Activated B cell treated with CpG ODN at 0.5 μM for 24 hours (primary cell): ENCODE measurements around the gene RBM5. TPM values are rescaled to one million over a fixed set of nuclear protein-coding genes. Genes with fewer than 3 reads are reported as not detected.

Experiments
- ATAC-seq: fragments of 200-7000 bp; cut with Tn5 transposase; one replicate; pipeline ENCODE4 v1.10.0; 2021; ENCODE audit warnings: low read depth, mild to moderate bottlenecking, moderate library complexity
- CTCF ChIA-PET: fragments of 350-600 bp; sonication (Branson Sonifier 250); formaldehyde crosslinking; loops from one replicate; lab custom pipeline; 2021; ENCODE audit warnings: antibody characterized with exemption; lab: Charles Lee
- POLR2A ChIA-PET: fragments of 350-600 bp; sonication (Branson Sonifier 250); formaldehyde crosslinking; loops from one replicate; lab custom pipeline; 2021; ENCODE audit warnings: antibody characterized with exemption; lab: Charles Lee
- DNase-seq: peaks from one replicate; pipeline ENCODE4 v3.0.0; 2022
- H3K27ac Mint-ChIP-seq: one replicate; pipeline ENCODE4 v1.8.0; 2020; ENCODE audit warnings: mixed read lengths
- H3K27me3 Mint-ChIP-seq: one replicate; pipeline ENCODE4 v1.8.0; 2021; ENCODE audit warnings: mixed read lengths
- H3K36me3 Mint-ChIP-seq: one replicate; pipeline ENCODE4 v1.8.0; 2021; ENCODE audit warnings: low read depth, mixed read lengths
- H3K4me1 Mint-ChIP-seq: one replicate; pipeline ENCODE4 v1.8.0; 2021; ENCODE audit warnings: mixed read lengths
- H3K4me3 Mint-ChIP-seq: one replicate; pipeline ENCODE4 v1.8.0; 2020; ENCODE audit warnings: mild to moderate bottlenecking, mixed read lengths
- H3K9me3 Mint-ChIP-seq: one replicate; pipeline ENCODE4 v1.8.0; 2020; ENCODE audit warnings: mixed read lengths
- CTCF ChIP-seq: fragments of 200-600 bp; IDR thresholded peaks from one replicate; pipeline ENCODE4 v1.8.0; 2022; ENCODE audit warnings: antibody characterized with exemption, mild to moderate bottlenecking
- intact Hi-C: fragments of 100-400 bp; cut with micrococcal nuclease; formaldehyde crosslinking; loops from one replicate; pipeline ENCODE4 v1.15.1; 2024
- total RNA-seq: library from RNA; stranded (reverse); gene quantifications from 2 replicates; pipeline ENCODE4 v1.2.3, GENCODE V29; 2022

RBM5 gene
- total RNA-seq, 1 donor from 2014 or later = 316 TPM

- DNase-seq (no peak), ATAC-seq (no peak)
- TF ChIP-seq CTCF = no peak
- no peaks in the 10 kb centered on the region for H3K9me3 Mint-ChIP-seq
- no peak overlapping the region for H3K27ac Mint-ChIP-seq
- no peaks in the 10 kb centered on the region for H3K36me3 Mint-ChIP-seq
- ChIA-PET CTCF (no interaction called here), POLR2A (no interaction called here)
- no peaks in the 10 kb centered on the region for H3K4me1 Mint-ChIP-seq
- H3K27me3 Mint-ChIP-seq = peaks cover 7% of the 10 kb centered on the region
- intact Hi-C loops = no loop called here
- H3K4me3 Mint-ChIP-seq = no peak overlapping the region
These were observed 45.6 kb downstream of the RBM5 start for GRCh38 chr3:50134367-50134766.

- TF ChIP-seq CTCF = no peak
- Mint-ChIP-seq H3K4me1 (no peaks in the 10 kb centered on the region), H3K36me3 (no peaks in the 10 kb centered on the region), H3K27ac (no peak overlapping the region), H3K27me3 (peaks cover 9% of the 10 kb centered on the region), H3K4me3 (no peak overlapping the region), H3K9me3 (no peaks in the 10 kb centered on the region)
- DNase-seq (no peak), ATAC-seq (no peak)
- ChIA-PET CTCF (no interaction called here), POLR2A (interaction anchor here (0.6 to 0.9 kb wide), 2 partner anchors 21 to 41 kb away, joined by 4 to 5 read pairs; no protein-coding TSS in a partner anchor)
- intact Hi-C loops = no loop called here
These were observed 47.2 kb downstream of the RBM5 start for GRCh38 chr3:50135964-50136363.

- Mint-ChIP-seq H3K36me3 (no peaks in the 10 kb centered on the region), H3K4me1 (no peaks in the 10 kb centered on the region), H3K27ac (no peak overlapping the region), H3K27me3 (peaks cover 9% of the 10 kb centered on the region), H3K4me3 (no peak overlapping the region), H3K9me3 (no peaks in the 10 kb centered on the region)
- intact Hi-C loops = no loop called here
- POLR2A ChIA-PET = no interaction called here
- CTCF ChIA-PET = no interaction called here
- no peak for TF ChIP-seq CTCF
- ATAC-seq (no peak), DNase-seq (no peak)
These were observed 48.1 kb downstream of the RBM5 start for GRCh38 chr3:50136714-50137405.

- H3K27ac Mint-ChIP-seq = no peak overlapping the region
- no peaks in the 10 kb centered on the region for H3K4me1 Mint-ChIP-seq
- ATAC-seq (no peak), DNase-seq (no peak)
- intact Hi-C loops = no loop called here
- no peaks in the 10 kb centered on the region for H3K9me3 Mint-ChIP-seq
- peaks cover 9% of the 10 kb centered on the region for H3K27me3 Mint-ChIP-seq
- CTCF ChIA-PET = no interaction called here
- H3K4me3 Mint-ChIP-seq = no peak overlapping the region
- H3K36me3 Mint-ChIP-seq = no peaks in the 10 kb centered on the region
- POLR2A ChIA-PET = interaction anchor here (1.1 kb wide), 1 partner anchor 12 kb away, joined by 3 read pairs; no protein-coding TSS in a partner anchor
- TF ChIP-seq CTCF = no peak
These were observed 48.8 kb downstream of the RBM5 start for GRCh38 chr3:50137531-50137930.

- ATAC-seq = no peak
These were observed 49.8 kb downstream of the RBM5 start for GRCh38 chr3:50138266-50139200.

More at GRCh38 chr3:50138266-50139200, 49.8 kb downstream of the RBM5 start:
- DNase-seq = no peak
- TF ChIP-seq CTCF = no peak
- ChIA-PET POLR2A (interaction anchor here (1.1 kb wide), 1 partner anchor 13 kb away, joined by 3 read pairs; no protein-coding TSS in a partner anchor), CTCF (no interaction called here)
- H3K4me3 Mint-ChIP-seq = no peak overlapping the region
- intact Hi-C loops = no loop called here
- no peak overlapping the region for H3K27ac Mint-ChIP-seq
- no peaks in the 10 kb centered on the region for H3K9me3 Mint-ChIP-seq
- H3K4me1 Mint-ChIP-seq = no peaks in the 10 kb centered on the region
- peaks cover 9% of the 10 kb centered on the region for H3K27me3 Mint-ChIP-seq
- H3K36me3 Mint-ChIP-seq = no peaks in the 10 kb centered on the region
